NCI-H1105 treated with DMSO at 0.1 percent for 48 hours (cell line): ENCODE measurements around the gene LY86.

Experiments
- DNase-seq: peaks from one replicate; lab custom pipeline; 2025; lab: John Stamatoyannopoulos, UW

LY86 gene

GRCh38 chr6:6588064-6588923 is at the start of gene LY86:
TSS of gene LY86 (plus strand) at chr6:6588720. CDS start at chr6:6588735, 15 bp downstream.
- no peak for DNase-seq

DNA sequence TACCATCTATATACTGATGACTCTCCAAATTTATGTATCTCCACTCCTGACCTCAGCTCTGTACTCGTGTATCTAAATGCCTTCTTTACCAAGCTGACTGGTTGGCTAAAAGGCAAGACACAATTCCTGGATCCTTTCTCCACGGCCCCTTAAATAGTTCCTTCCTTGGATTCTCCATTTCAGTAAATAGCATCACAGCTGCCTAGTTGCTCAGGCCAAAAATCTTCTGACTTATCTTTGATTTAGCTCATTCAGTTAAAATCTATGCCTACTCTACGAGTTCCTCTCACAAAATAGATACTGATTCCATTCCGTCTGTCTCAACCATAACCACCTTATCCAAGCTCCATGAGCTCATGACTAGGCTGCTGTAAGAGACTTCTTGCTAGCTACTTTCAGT is 49.5 kb upstream of the LY86 start:
- no peak for DNase-seq

- no peak for DNase-seq
These were observed 46.2 kb upstream of the LY86 start for GRCh38 chr6:6542357-6542756.

DNA sequence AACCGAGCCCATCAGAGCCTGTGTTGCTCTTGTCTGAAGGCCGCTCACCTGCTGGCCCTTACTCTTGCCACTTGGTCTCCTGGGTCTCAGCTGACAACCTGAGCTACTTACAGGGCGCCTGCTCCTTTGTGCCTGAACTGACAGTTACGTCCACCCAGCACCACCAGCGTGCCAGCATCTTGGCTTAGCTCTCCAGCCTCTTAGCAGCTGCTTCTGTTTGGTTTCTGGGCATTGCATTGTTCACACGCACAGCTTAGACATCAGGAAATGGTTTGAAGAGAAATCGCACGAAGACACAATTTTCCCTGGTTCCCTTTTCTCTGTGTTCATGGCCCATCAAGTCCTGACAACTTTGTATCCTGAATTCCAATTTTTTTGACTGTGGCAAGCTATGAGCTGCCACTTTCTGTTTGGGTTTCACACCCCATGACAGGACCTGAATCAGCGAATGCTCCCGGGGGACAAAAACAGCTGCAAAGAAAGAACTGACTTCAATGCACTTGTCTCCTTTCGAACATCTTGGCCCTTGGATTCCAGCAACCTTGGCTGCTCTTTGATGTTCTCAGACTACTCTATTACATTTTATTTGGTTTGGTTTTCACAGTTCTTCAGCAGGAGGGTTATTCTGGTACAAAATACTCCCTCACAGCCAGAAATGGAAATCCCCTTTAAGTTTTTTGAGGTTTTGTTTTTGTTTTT is 45.2 kb upstream of the LY86 start:
- DNase-seq = no peak

- DNase-seq = no peak
These were observed 42.8 kb upstream of the LY86 start for GRCh38 chr6:6545616-6546317.

GRCh38 chr6:6546318-6547109 is 42.0 kb upstream of the LY86 start:
- peak; percentile 70 for DNase-seq

- DNase-seq = peak; percentile 82
These were observed 41.2 kb upstream of the LY86 start for GRCh38 chr6:6547110-6547879.

- no peak for DNase-seq
These were observed 32.3 kb upstream of the LY86 start for GRCh38 chr6:6556161-6556737.

GRCh38 chr6:6556738-6557503 is 31.6 kb upstream of the LY86 start:
- DNase-seq = peak; percentile 58

- DNase-seq = no peak
These were observed 31.0 kb upstream of the LY86 start for GRCh38 chr6:6557504-6557839.

- DNase-seq = no peak
These were observed 30.6 kb upstream of the LY86 start for GRCh38 chr6:6557886-6558285.

DNA sequence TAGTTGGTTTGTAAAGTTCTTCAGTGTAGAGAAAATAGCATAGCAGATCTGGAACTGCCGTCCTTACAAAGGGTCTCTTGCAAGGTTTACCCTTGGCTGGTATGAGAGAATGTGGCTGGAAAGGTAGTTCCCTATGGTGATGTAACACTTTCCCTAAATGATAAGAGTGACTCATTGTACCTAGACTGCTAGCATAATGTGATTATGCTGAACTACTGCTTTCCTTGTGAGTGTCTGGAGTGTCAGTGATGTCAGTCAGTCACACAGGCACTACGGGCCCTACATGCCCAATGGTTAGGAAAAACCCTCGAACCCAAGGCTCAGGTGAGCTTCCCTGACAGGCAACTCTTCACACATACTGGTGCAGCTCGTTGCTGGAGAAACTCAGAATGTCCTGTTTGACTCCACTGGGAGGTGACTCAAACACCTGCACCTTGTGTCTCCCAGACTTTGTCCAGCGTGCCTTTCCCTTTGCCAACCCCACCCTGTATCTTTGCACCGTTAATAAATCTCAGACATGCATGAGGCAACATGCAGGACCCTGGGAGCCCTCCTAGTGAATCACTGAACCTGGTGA is 28.4 kb upstream of the LY86 start:
- DNase-seq = no peak

- DNase-seq = no peak
These were observed 27.6 kb upstream of the LY86 start for GRCh38 chr6:6560909-6561308.

- no peak for DNase-seq
These were observed 24.4 kb upstream of the LY86 start for GRCh38 chr6:6564154-6564553.

GRCh38 chr6:6565069-6565468 is 23.5 kb upstream of the LY86 start:
- DNase-seq = peak; percentile 71

DNA sequence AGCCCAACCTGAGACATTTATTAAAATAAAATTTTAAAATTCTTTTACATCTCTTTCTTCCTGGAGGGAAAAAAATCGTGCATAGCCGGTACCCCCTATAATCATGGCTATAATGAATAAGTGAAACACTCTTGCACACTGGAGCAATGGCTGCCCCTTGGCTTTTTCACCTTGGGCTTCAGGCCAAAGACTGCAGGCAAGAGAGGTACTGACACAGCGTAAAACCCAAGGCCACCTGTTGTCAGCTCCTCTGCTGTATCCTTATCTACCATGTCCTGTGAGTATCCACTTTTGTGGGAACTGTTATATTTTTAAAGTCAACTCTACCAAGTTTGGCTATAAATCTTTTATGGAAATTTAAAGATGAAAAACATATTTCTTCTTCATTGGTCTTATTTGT is 23.0 kb upstream of the LY86 start:
- peak; percentile 71 for DNase-seq

DNA sequence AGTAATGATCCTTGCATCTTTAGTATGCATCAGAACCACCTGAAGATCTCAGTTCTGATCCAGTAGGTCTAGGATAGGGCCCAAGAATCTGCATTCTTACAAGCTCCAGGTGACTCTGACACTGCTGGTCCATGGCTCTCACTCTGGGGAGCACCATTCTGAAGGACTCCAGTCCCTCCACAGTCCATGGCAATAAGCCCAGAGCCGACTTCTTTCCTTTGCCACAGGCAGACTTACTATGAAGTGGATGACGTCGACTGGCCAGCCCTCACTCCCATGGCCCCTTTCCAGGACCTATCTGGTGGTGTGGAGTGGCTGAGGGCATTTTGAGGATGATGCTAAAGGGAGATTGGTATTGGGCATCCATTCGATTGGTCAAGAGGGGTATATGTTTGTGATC is 21.8 kb upstream of the LY86 start:
- DNase-seq = no peak

GRCh38 chr6:6569096-6569810 is 19.3 kb upstream of the LY86 start:
- no peak for DNase-seq

GRCh38 chr6:6569811-6570164 is 18.7 kb upstream of the LY86 start:
- DNase-seq = no peak
